HK-2 (cell line): ENCODE measurements around the gene DYNC1I1.

Experiments used
- DNase-seq: peaks from one replicate; pipeline ENCODE4 v3.0.0-alpha.2; 2018; ENCODE audit not compliant: unreplicated experiment

Gene DYNC1I1

DNA sequence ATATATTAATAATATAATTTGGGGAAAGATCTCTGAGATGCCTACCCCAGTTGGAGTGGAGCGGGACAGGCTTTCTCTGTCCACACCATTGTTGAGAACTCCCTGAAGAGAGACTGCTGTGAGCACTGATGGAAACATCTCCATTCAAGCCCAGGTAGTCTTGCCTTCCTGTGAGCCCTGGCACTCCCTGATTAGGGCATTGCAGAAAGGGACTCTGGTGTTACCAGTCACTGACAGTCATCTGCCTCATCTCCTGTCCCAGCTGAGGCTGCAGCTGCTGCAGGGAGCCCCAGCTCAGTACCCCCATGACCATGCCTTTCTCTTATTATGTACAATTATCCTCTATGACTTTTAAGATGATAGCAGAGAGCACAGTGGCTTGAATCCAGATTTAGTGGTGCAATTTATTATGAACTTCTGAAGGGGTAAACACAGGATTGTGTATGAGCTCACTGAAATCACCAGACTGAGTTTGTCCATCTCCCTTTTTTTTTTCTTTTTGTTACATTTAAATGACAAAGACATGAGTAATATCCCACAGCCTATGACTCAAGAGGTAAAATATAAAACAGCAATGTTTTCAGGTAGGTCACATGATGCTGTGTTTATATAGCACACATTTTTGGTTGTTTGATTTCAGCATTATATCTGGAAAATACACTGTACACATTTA lies 312.7 kb downstream of the DYNC1I1 start:
- DNase-seq = peak; percentile 30

GRCh38 chr7:96085953-96086352 lies 313.6 kb downstream of the DYNC1I1 start:
- DNase-seq = no peak

- no peak for DNase-seq
Measured at GRCh38 chr7:96088579-96088978, 316.2 kb downstream of the DYNC1I1 start.

- DNase-seq = no peak
Measured at GRCh38 chr7:96089511-96089910, 317.2 kb downstream of the DYNC1I1 start.

GRCh38 chr7:96090756-96091155 lies 318.4 kb downstream of the DYNC1I1 start:
- no peak for DNase-seq

DNA sequence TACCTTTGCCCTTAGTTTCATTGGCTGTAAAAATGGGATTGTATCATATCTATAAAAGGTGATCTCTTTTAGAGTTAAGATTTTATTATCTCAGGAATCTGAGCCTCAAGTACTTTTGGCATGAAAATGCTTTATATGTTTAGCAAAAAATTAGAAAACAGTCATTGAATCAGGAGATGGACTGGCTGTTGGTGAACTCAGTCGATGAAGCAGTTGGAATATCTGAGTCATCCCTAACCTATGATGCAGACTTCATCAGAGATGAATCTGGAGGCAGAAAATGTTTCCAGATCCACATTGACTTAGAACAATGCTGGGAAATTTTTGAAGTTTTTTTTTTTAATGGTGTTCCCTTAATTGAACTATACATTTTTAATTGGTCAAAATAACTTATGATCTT lies 321.1 kb downstream of the DYNC1I1 start:
- DNase-seq = no peak

DNA sequence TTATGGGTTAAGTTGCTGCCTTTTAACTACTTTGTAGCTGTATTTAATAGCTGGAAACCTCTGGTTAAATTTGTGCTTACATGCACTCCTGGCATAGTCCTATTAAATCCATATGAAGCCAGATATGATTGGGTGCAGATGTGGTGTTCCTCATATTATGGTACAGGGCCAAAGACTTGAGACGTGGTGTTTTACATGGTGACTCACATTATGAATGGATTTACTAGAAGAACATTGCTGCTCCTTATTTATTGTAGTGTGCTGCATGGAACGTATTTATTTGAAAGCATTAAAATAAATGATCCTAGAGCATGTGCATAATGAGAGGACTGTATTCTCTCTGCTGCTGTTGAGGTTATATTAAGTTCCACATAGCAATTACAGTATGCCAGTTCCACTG lies 325.5 kb downstream of the DYNC1I1 start:
- DNase-seq = no peak

- DNase-seq = no peak
Measured at GRCh38 chr7:96100737-96101136, 328.4 kb downstream of the DYNC1I1 start.

DNA sequence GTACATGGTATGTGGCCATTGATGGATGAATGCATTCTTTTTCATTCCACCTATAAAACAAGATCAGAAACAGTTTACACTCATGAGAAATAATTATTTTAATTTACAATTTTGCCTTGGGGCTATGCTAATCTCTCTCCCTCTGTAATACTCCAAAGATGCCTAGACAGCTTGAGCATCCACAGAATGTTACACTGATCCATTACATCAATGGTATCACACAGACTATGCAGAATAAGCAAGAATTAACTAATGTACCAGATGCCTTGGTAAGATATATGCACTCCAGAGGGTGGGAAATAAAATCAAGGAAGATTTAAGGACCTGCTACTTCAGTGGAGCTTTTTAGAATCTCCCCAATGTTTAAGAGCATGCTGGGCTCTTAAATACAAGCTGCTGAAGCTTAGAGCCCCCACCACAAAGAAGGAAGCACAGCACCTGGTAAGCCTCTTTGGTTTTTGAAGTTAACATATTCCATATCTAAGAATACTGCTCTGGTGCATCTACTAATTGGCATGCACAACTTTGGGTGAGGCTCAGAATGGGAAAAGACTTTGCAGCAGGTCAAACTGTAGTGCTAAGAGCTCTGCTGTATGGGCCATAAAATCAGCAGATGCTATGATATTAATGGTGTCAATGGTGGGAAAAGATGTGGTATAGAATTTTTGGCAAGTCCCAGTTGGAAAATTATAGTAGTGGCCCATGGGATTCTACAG lies 329.9 kb downstream of the DYNC1I1 start:
- DNase-seq = no peak

DNA sequence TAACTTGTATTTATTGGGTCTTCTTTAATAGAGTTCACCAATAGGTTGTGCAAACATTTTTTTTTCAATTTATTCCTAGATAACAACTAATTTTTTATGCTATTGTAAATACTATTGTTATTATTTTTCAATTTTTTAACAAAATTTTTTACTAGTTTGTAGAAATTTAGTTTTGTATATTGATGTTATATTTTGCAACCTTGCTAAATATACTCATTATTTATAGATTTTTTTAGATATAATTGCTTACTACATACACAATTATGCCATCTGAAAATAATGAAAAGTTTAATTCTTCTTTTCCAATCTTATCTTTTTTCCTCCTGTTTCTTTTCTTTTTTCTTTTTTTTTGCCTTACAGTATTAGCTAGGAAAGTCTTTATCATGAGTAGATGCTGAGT lies 332.6 kb downstream of the DYNC1I1 start:
- DNase-seq = no peak

DNA sequence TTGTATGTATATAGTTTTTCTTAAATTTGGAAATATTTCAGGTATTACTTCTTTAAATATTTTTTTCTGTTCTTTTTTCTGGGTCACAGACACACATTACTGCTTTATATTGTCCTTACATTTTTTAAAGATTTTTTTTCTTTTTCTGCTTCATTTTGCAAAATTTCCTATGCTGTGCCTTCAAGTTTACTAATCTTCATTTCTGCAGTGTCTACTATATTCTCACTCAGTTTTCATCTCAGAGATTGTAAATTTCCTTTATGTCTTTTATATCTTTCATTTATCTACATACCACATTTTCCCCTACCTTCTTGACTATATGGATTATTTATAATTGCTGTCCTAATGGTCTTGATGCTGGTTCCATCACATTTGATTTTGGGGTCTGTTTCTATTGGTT lies 339.1 kb downstream of the DYNC1I1 start:
- DNase-seq = no peak

GRCh38 chr7:96114190-96114589 lies 341.8 kb downstream of the DYNC1I1 start:
- DNase-seq = no peak

DNA sequence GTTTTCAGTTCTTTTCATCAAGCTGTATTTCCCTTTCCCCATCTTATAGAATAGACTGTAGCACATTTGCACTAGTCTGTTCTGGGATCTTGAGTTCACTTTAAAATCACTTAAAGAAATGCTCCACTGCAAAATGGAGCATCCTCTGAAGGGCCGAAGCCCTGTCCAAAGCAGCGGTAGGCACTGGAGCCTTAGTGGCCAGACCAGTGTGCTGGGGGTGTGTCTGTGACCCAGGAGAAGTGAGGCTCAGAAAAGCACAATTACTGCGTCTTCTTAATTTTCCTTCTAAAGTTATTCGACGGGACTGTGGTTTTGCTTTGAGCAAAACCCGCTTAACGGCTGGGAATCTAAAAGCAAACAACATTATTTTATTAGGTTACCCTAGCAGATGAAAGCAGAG lies 343.8 kb downstream of the DYNC1I1 start:
- no peak for DNase-seq

DNA sequence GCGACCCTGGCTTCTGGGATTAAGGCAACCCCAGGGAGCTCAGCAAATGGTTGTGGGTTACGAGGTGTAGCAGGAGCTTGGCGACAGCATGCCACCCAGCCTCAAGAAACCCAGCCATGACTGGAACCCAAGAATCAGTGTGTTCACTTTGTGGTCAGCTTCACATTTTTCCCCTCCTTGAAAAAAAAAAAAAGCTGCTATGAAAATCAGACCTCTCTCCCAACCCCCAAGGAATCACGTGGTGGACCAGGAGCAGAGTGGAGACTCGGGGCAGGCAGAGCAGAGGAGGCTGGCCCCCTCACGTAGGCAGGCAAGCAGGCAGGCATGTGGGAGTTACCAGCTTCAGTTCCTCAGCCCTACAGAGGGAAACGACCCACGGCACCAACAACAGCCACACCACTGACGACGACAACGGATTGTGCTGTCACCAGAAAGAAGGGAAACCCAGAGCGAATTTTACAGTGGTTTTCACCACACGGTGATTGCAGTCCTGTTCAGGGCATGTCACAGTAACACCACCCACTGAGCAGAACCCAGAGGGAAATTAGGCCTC lies 346.2 kb downstream of the DYNC1I1 start:
- DNase-seq = no peak

- DNase-seq = no peak
Measured at GRCh38 chr7:96120445-96121225, 348.3 kb downstream of the DYNC1I1 start.

DNA sequence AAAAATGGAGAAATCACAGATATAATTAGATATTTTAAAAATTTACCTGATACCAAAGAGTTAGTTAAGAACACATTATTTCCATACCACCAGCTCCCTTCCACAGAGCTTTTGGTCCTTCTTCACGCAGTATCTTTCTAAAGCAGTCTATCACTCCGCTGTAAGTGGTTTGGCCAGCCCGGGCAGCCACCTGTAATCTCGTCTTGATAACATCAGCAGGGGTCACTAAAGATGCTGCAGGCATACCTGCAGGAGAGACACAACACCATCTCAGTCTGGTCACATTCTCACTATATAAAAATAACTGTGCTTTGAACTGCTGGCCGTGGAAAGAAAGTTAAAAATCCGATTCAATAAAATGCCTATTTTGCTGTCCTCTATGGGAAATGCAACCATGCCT lies 349.4 kb downstream of the DYNC1I1 start:
- no peak for DNase-seq

DNA sequence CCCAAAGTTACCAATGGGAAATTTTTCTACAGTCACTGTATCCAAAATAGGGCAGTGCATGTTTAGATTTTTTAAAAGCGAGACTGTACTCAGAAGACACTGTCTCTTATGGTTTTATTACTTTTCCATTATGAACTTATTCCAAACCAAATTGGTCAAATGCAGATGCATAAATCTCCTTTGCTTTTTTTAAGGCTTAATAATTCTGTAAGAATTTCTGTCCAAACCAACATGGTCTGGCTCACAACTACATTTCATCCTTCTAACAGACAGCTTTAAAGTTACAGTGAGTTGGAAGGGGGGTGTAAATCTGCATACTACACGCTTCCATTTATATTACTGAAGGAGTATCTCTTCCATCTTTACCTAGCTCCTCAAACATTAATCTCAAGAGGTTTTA lies 350.4 kb downstream of the DYNC1I1 start:
- DNase-seq = no peak

DNA sequence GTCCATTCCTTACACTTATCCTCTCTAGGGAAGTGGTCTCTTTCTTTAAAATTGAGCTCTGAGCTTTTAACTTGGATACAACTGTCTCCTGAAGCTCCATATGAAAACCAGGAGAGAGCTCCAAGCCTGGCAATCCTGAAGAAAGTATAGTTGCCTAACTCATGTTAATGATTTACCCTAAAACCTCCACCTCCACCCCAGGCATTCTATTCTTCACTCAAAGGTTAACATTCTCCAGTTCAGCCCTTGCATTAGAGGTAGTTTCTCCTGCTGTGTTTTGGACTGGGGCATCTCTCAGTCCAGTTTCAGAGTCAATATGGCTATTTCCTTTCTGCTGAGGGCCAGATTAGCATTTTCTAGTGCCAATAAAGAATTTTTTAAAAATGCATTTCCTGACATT lies 354.0 kb downstream of the DYNC1I1 start:
- DNase-seq = no peak

DNA sequence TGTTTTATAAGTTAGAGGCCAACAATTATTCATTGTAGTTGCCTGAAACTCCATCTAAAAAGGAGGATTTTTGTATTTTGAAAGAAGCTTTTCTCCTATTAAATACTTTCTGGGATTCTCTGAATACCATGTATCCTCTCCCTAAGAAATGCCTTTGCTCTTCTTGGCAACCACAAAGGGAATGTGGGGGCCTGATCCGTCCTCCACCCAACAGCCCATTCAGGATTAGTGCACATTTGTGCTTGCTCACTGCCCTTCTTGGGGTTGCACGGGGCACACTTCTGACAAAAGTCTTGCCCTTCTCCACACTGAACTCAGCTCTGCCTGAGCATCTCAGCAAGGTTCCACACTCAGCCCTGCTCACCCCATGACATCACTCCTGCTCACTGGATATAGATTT lies 355.4 kb downstream of the DYNC1I1 start:
- no peak for DNase-seq

DNA sequence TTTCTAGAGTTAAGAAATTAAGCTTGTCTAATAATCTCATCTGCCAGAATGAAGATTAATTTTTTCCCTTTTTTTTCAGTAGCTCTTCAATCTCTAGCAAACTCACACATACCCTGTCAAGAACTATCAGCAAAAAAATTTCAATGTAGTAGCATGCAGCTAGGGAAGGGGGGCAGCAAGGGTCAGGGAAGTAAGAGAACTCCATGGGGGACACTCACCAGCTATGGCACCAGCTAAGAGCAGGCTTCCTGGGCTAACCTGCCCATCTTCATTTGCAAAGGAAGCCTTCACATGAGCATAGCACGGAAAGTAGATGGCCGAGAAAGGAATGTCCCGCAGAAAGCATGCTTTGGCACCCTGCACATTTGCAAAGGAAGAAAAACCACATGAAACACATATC lies 359.2 kb downstream of the DYNC1I1 start:
- DNase-seq = no peak

DNA sequence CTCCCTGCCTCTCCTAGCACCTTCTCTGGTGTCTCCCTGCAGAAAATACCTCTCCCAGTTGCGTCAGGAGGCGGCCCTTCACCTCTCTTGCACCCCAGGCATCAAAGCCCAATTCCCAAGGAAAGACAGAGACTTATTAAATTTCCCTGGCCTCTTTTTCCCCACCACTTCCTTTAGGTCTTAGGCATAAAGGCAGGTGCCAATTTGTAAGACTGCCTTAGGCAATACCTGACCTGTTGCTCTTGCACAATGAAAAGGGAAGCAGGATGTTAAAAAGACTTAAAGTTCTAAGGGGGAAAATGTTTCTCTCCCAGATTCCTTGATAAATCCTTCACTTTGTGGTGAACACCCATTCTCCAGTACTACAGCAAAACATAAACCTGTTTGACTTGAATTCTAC lies 362.9 kb downstream of the DYNC1I1 start:
- DNase-seq = no peak

DNA sequence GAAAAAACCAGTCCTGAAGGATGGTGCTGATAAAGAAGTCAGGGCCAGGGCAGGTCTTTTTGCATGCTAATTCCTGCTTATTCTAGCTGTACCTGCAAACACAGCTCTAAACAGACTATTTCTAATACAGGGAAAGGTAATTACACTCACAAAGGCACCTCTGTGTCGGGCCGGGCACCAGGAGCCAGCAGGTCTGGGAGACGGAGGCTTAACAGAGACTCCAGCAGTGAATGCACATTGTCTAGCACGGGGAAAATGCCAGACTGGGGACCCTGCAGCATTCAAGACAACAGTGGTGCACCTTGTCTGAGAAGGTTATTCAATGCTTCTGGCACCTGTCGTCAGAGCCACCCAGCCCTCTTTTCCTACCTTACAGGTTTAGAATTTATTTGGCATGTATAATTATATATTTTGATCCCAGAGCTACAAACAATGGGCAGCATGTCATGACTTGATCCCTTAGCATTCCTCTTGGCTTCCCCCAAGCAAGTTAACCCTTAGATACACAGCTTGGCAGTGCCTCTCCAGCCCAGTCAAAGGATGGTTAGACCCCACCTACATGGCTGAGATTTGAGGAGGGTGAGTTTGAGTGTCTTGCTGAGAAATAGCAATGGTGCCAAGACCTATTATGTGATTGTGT lies 364.4 kb downstream of the DYNC1I1 start:
- DNase-seq = no peak
